Urothelium cell line (cell line): ENCODE measurements around the gene ELK4.

Experiments used
- DNase-seq: peaks from one replicate; pipeline ENCODE4 v3.0.0; 2011; ENCODE audit warnings: low spot score, mixed read lengths
- FAIRE-seq: peaks from 2 replicates; lab custom pipeline; 2011; peaks lifted over from hg19 to GRCh38; lab: Jason Lieb, UNC

The ELK4 gene

GRCh38 chr1:205568469-205569361 lies 63.1 kb downstream of the ELK4 start:
- FAIRE-seq (no peak), DNase-seq (peak; percentile 47)

GRCh38 chr1:205568135-205568468 lies 63.7 kb downstream of the ELK4 start:
- DNase-seq (no peak), FAIRE-seq (no peak)

DNA sequence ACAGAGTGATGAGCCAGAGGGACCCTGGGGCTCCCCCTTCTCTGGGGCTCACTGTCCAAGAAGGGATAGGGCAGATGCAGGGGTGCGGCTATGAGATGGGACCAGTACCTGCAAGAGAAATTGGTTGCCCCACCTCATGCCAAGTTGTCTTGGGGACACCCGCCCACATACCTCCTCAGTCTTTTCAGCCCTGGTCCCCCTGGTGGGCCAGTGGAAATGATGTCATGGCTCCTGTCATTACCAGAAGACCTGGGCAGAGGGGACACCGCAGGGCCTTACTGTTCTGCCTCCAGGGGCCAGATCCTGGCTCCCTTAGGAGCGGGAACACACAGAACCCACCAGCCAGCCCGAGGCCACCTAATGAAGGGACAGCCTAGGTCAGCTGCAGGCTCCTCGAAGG lies 64.1 kb downstream of the ELK4 start:
- FAIRE-seq: no peak
- no peak for DNase-seq

DNA sequence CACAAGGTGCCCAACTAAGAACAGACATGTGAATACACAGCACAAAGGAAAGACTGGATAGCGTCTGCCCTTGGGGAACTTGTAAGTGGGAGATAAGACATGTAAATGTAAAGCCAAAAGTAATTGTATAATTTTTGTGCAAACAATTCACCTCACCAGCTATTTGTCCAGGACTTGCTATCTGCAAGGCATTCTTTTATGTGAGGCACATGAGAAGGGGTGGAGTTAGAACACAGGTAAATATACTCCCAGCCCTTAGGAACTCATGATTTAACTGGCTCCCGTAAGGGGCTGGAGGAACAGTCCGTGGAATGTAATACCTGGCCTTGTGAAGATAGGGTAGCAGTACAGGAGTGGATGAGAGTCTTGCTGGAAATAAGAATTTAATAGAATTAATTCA lies 66.0 kb downstream of the ELK4 start:
- DNase-seq (no peak), FAIRE-seq (no peak)

DNA sequence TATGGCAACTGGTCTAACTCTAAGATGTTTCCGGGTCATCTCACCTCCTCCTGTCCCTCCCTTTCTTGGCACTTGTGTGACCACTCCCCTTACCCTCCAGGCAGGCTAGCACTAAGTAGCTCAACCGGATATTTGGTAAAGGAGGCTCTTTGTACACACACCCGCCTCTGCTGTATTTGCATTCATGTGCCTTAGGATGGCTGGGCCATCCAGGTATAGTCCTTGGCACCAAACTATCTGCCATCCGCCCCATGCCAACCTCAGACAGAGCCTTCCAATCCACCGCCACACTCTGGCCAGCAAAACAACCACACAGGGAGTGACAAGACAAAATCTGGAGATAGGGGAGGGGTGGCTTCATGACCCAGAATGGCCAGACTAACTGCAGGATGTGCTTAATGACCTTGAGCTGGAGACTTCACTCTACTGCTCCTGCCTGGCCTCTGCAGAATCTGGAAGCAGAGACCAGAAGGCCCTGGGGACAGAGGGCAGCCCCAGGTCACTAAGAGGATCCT lies 67.8 kb downstream of the ELK4 start:
- FAIRE-seq (no peak), DNase-seq (no peak)

DNA sequence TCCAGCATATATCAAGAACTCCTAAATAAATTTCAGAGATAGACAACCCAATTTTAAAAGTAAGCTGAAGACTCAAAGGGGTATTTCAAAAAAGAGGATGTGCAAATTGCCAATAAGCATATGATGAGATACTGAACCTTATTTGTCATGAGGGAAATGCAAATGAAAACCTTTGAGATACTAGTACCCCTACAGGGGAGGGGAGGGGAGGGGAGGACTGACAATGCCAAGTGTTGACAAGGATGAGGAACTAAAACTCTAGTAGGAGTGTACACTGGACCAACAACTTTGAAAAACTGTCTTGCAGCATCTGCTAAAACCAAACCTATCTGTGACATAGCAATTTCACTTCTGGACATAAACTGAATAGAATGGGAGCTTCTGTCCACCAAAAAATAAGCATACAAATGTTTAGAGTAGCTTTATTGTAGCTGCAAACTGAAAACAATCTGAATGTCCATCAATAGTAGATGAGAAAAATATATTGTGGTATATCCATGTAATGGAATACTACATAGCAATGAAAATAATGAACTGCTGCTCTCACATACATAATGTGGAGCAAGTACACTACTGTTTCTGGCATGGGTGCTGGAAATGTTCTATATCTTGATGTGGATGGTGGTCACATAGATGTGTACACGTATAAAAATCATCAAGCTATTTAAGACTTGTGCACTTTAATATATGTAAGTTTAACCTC lies 70.2 kb downstream of the ELK4 start:
- DNase-seq (no peak), FAIRE-seq (no peak)
